AG09319 (cell line): Measurements from ENCODE around the gene COLGALT1.

Experiments used
- DNase-seq: peaks from one replicate; pipeline ENCODE4 v3.0.0-alpha.2; 2010; ENCODE audit warnings: low read depth; ENCODE audit errors: extremely low read depth
- TF ChIP-seq, protein P1 (sequence below): IDR thresholded peaks from 2 replicates; pipeline ENCODE4 v1.5.1; 2011; ENCODE audit warnings: low read depth, mild to moderate bottlenecking, inconsistent platforms, low read length, moderate library complexity

The COLGALT1 gene

DNA sequence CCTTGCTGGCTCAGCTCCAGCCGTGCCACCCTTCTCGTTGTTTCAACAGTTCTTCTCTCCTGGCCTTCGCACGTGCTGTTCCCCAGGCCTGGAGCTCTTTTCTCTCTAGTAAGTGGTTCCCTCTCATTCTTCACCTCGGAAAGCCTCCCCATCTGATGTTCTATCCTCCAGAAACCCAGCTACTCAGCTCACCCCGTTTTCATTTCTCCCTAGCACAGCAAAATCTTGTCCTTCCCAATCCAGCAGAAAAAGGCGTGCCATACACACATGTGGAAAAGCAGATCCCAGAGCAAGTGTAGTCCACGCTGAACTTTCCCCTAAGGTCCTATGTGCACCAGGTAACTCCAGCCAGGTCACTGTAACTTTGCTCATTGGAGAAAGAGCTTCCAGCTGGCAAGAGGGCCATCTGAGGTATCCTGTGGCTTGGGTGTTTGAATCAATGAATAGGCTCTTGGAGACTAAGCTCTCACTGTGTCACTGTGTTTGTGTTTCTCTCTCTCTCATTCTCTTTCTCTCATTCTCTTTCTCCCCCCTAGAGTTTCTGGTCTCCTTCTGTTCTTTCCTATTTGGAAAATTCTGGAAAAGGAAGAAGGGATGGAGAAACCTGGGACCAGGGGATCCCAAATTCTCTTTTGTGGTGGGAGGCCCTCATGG lies 49.0 kb downstream of the COLGALT1 start:
- no peak for DNase-seq
- TF ChIP-seq, protein P1, sequence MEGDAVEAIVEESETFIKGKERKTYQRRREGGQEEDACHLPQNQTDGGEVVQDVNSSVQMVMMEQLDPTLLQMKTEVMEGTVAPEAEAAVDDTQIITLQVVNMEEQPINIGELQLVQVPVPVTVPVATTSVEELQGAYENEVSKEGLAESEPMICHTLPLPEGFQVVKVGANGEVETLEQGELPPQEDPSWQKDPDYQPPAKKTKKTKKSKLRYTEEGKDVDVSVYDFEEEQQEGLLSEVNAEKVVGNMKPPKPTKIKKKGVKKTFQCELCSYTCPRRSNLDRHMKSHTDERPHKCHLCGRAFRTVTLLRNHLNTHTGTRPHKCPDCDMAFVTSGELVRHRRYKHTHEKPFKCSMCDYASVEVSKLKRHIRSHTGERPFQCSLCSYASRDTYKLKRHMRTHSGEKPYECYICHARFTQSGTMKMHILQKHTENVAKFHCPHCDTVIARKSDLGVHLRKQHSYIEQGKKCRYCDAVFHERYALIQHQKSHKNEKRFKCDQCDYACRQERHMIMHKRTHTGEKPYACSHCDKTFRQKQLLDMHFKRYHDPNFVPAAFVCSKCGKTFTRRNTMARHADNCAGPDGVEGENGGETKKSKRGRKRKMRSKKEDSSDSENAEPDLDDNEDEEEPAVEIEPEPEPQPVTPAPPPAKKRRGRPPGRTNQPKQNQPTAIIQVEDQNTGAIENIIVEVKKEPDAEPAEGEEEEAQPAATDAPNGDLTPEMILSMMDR = no peak

DNA sequence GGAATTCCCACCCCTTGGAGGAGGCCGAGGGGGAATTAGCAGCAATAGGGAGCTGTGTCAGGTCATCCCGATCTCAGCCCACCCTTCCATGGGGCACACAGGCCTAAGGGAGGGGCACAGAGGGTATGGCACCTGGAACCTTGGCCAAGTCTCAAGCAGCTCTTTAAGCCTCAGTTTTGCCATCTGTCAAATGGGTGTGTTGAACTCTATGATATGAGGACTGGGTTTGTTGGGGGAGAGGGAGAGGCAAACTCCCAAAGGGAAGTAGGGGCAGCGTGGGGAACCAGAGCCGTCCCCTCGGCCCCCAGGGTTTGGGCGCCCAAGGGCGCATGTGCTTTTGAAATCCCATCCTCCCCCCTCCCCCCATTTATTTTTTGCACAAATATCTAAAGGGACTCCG lies 49.7 kb downstream of the COLGALT1 start:
- TF ChIP-seq, protein P1 = no peak
- no peak for DNase-seq

DNA sequence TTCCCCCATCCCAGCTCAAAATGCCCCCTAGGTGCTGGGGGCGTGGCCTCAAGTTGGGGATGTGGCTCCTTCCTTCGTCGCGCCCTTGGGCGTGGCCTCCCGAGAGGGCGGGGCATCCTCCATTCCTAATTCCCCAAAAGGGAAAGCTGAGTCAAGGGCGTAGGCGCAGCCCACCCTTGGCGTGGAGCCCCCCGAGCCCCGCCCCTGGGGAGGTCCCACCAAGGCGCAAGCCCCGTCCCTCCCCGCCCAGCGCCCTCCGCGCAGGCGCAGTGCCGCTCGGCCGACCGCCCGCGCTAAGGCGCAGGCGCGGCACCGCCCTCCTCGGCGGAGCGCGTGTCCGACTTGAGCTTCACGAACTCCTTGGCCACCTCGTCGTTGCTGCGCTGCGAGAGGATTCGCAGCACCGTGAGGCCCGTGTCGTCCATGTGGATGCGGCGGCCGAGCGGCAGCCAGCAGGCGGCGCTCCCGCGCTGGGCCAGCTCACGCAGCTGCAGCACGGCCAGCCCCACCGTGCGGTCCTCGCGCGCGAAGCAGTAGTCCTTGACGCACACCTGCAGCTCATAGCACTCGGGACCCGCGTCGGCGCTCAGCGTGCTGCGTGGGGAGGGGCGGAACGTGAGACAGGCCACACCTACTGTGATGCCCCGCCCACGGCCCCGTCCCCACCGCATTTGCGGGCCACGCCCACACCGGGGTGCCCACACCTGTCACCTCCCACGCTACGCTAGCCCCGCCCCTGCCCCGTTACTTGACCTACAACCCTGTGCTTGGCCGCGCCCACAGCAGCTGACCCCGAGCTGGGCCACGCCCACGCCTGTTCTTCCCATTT lies 50.5 kb downstream of the COLGALT1 start:
- TF ChIP-seq, protein P1 = peak; percentile 31
- DNase-seq = peak; percentile 5

DNA sequence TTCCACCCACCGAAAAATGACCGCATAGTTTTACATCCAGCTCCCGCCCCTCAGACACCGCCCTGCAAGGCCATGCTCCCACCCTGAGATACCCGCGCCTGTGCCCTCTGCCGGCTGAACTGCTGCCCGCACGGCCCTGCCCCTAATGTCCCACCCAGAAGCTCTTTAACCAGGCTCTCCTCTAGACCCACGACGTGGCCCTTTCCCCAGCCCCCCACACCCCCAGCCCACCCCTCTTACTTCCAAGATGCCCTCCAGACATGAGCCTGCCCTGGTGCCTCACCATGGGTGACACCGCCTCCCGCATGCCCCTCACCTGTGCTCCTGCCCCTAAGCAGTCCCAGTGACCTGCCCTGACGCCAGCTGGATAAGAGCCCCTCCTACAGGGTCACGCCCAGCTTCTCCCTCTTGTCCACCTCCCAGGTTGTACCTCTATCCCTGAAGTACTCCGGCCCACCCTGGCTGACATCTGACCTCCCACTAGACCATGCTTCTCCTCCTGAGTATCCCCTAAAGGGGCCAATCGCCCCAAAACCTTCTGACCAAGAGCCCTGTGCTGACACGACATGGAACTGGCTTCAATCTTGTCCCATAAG lies 51.2 kb downstream of the COLGALT1 start:
- TF ChIP-seq, protein P1 = no peak
- DNase-seq = no peak

DNA sequence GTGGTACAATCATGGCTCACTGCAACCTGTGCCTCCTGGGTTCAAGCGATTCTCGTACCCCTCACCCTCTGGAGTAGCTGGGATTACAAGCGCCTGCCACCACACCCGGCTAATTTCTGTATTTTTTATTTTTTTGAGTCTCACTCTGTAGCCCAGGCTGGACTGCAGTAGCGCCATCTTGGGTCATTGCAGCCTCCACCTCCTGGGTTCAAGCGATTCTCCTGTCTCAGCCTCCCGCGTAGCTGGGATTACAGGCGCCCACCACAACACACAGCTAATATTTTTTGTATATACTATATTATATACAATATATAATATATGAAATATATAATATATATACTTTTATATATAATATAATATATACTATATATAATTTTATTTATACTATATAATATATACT lies 52.5 kb downstream of the COLGALT1 start:
- no peak for DNase-seq
- TF ChIP-seq, protein P1 = no peak

DNA sequence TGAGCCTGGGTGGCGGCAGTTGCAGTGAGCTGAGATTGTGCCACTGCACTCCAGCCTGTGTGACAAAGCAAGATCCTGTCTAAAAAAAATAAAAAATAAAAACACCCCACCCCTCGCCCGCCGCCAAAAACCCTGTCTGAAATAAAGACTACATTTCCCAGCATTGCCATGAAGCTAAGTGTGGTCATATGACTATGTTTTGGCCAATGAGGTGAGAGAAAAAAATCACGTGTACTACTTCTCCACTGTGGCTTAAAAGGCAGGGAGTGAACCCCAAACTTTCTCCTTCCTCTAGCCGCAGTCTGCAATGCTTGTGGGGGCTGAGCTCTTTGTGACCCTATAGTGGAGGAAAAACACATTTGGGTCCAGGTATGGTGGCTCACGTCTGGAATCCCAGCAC lies 54.9 kb downstream of the COLGALT1 start:
- TF ChIP-seq, protein P1 = no peak
- no peak for DNase-seq
